ENCODE data around the gene DUSP28. TPM values are rescaled to one million over a fixed set of nuclear protein-coding genes. Genes with fewer than 3 reads are reported as not detected.

DUSP28 gene
- total and polyA plus RNA-seq, 4 donors, result 1.9 to 4.1 (median 3.0) TPM

GRCh38 chr2:240600451-240600961 is 40.3 kb downstream of the DUSP28 start:
- H3K4me1 ChIP-seq (ENCODE audit: control insufficient read depth in 4 of 4, insufficient read depth in 4 of 4, low read length in 3 of 4), result peaks cover 8 to 25% (median 21%) of the 10 kb centered on the region in 4 donors
- no peak overlapping the region for H3K27ac ChIP-seq (ENCODE audit: low read depth in 1 of 2, low read length in 2 of 2)
- no peaks in the 10 kb centered on the region for H3K9me3 ChIP-seq (ENCODE audit: control insufficient read depth in 4 of 4, low read length in 3 of 4)
- no peak for DNase-seq (ENCODE audit: low spot score)
- WGBS, result 97% methylated on average over 16 of the region's 16 CpGs
- peaks cover 0 to 11% (median 4%) of the 10 kb centered on the region in 4 donors for H3K36me3 ChIP-seq (ENCODE audit: control insufficient read depth in 4 of 4, insufficient read depth in 3 of 4, low read depth in 1 of 4, low read length in 3 of 4)
- H3K27me3 ChIP-seq (ENCODE audit: control insufficient read depth in 4 of 4, insufficient read depth in 4 of 4, low read length in 3 of 4), result no peaks in the 10 kb centered on the region
- no peak for TF ChIP-seq TAF1 (conservative IDR thresholded peaks at IDR 0.05)
- TF ChIP-seq EGR1 (IDR thresholded peaks at IDR 0.05; ENCODE audit: low read depth in 2 of 2), result no peak
- TF ChIP-seq FOXA2 (IDR thresholded peaks at IDR 0.05), result no peak
- TF ChIP-seq FOXA1 (IDR thresholded peaks at IDR 0.05), result no peak
- TF ChIP-seq ATF3 (IDR thresholded peaks at IDR 0.05), result no peak
- TF ChIP-seq GABPA (IDR thresholded peaks at IDR 0.05 in 1 of 2, conservative IDR thresholded peaks at IDR 0.05 in 1 of 2), result no peak
- TF ChIP-seq NR2F2 (IDR thresholded peaks at IDR 0.05), result no peak
- TF ChIP-seq REST (IDR thresholded peaks at IDR 0.05), result no peak
- H3K9ac ChIP-seq (ENCODE audit: low read depth in 1 of 2, low read length in 2 of 2), result no peak overlapping the region
- no peak overlapping the region for H3K4me3 ChIP-seq (ENCODE audit: low read depth in 1 of 3, low read length in 3 of 3)

- Histone ChIP-seq H3K4me3 (ENCODE audit: low read depth in 1 of 3, low read length in 3 of 3) (no peak overlapping the region), H3K27ac (ENCODE audit: low read depth in 1 of 2, low read length in 2 of 2) (no peak overlapping the region), H3K27me3 (ENCODE audit: control insufficient read depth in 4 of 4, insufficient read depth in 4 of 4, low read length in 3 of 4) (no peaks in the 10 kb centered on the region), H3K9me3 (ENCODE audit: control insufficient read depth in 4 of 4, low read length in 3 of 4) (no peaks in the 10 kb centered on the region), H3K36me3 (ENCODE audit: control insufficient read depth in 4 of 4, insufficient read depth in 3 of 4, low read depth in 1 of 4, low read length in 3 of 4) (peaks cover 0 to 11% (median 4%) of the 10 kb centered on the region in 4 donors), H3K4me1 (ENCODE audit: control insufficient read depth in 4 of 4, insufficient read depth in 4 of 4, low read length in 3 of 4) (peaks cover 3 to 17% (median 13%) of the 10 kb centered on the region in 4 donors), H3K9ac (ENCODE audit: low read depth in 1 of 2, low read length in 2 of 2) (no peak overlapping the region)
- no peak for DNase-seq (ENCODE audit: low spot score)
- 85% methylated on average over 20 of the region's 20 CpGs for WGBS
- no peak for TF ChIP-seq REST (IDR thresholded peaks at IDR 0.05)
- no peak for TF ChIP-seq SP1 (IDR thresholded peaks at IDR 0.05)
Measured at GRCh38 chr2:240601061-240601830, 41.1 kb downstream of the DUSP28 start.
